Mucosa of descending colon (tissue), 3 donors: Measurements from ENCODE around the gene ONECUT2. TPM values are rescaled to one million over a fixed set of nuclear protein-coding genes. Genes with fewer than 3 reads are reported as not detected.

Source experiments
- ATAC-seq: fragments of 200-7000 bp; cut with Tn5 transposase; one replicate; pipeline ENCODE4 v1.9.1; 2020; ENCODE audit warnings: mild to moderate bottlenecking, moderate library complexity
- DNase-seq, 3 donors: peaks; one replicate each; pipeline ENCODE4 v3.0.0-alpha.2; 2020
- H3K36me3 ChIP-seq: fragments of 200-600 bp; one replicate; pipeline ENCODE4 v1.8.0; 2021; ENCODE audit warnings: low read depth, mild to moderate bottlenecking
- H3K4me1 ChIP-seq: fragments of 200-600 bp; one replicate; pipeline ENCODE4 v1.8.0; 2021; ENCODE audit warnings: low read depth, mild to moderate bottlenecking
- H3K4me3 ChIP-seq: fragments of 200-600 bp; one replicate; pipeline ENCODE4 v1.8.0; 2021; ENCODE audit warnings: mild to moderate bottlenecking
- H3K9me3 ChIP-seq: fragments of 200-600 bp; one replicate; pipeline ENCODE4 v1.8.0; 2021; ENCODE audit warnings: mild to moderate bottlenecking
- intact Hi-C, 2 donors: fragments of 100-400 bp; cut with DNase I in 1 of 2; cut with micrococcal nuclease in 1 of 2; formaldehyde crosslinking; loops; one replicate each; pipeline versions ENCODE4 v1.11.0 to v1.11.1; 2022; cut with DNase I, micrococcal nuclease
- total RNA-seq, 3 donors: library from RNA; stranded (reverse); fragmentation: NEBNext Ultra II Directional in 2 of 3; extraction: Animal tissue kit (Norgen Biotek cat#: 25700) in 2 of 3; gene quantifications; one replicate each; pipeline versions ENCODE4 v1.2.1 to v1.2.4, GENCODE V29; 2021 to 2023
- TF ChIP-seq, protein P1 (sequence below): fragments of 200-600 bp; IDR thresholded peaks from one replicate; pipeline ENCODE4 v1.8.0; 2022; ENCODE audit warnings: antibody characterized with exemption, mild to moderate bottlenecking
- donor health status: DM: no; HTN: no; CAD: no; lungs with moderate emphysema.
- donor health status: DM: no; HTN: no; CAD: no.
- donor health status: DM: no; HTN: yes; CAD: no.

ONECUT2 gene
- total RNA-seq, 3 donors from 2014 or later, result 0.06 to 0.87 (median 0.14) TPM

DNA sequence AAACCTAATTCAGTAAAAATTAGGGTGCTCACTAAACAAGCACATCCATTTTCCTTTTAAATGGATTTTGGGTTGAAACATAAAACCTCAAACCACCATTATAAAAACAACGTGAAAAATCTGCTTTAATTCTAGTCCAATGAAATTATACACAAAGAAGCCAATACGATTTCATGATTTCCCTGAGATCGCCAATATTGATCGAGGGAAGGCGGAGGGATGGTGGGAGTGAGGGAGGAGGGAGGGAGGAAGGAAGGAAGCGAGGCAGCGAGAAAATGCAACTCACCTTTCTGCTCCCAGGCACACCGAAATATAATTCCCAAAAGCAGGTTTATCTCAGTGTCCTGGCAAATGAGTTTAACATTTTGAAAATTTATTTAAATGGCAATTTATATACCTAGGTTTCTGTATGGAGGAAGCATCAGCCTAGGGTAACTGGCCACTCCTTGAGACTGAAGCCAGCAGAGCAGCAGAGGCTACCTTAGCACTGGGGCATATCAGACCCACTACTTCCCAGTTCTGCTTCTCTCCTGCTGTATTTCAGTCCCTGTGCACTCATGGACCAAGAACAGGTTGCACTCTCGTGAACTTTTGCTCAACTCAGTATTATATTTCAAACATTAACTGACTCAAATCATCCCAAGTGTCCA is 2.3 kb upstream of the ONECUT2 start:
- Histone ChIP-seq H3K36me3 (no peaks in the 10 kb centered on the region), H3K4me3 (no peak overlapping the region), H3K4me1 (peaks cover 12% of the 10 kb centered on the region), H3K9me3 (no peaks in the 10 kb centered on the region)
- no peak for DNase-seq
- no peak for ATAC-seq
- intact Hi-C loops, result no loop called here
- TF ChIP-seq, protein P1, sequence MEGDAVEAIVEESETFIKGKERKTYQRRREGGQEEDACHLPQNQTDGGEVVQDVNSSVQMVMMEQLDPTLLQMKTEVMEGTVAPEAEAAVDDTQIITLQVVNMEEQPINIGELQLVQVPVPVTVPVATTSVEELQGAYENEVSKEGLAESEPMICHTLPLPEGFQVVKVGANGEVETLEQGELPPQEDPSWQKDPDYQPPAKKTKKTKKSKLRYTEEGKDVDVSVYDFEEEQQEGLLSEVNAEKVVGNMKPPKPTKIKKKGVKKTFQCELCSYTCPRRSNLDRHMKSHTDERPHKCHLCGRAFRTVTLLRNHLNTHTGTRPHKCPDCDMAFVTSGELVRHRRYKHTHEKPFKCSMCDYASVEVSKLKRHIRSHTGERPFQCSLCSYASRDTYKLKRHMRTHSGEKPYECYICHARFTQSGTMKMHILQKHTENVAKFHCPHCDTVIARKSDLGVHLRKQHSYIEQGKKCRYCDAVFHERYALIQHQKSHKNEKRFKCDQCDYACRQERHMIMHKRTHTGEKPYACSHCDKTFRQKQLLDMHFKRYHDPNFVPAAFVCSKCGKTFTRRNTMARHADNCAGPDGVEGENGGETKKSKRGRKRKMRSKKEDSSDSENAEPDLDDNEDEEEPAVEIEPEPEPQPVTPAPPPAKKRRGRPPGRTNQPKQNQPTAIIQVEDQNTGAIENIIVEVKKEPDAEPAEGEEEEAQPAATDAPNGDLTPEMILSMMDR, result no peak

DNA sequence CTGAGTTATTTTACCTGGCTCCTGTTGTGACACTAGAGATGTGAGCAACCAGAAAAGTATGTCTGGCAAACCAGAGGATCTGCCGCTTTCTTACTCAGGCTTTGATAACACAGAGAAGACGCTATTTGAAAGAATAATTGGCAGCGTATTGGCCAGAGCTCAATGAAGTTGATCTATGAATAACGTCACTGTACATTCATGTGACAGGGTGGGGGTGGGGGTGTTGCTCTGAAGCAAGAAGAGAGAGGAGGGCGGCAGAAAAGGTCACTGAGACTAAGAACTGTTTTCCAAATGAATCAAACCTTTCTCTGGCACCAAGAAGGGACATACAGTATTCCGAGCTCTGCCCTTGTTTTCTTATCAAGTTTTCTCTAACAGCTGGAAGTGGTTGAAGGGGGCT is 1.7 kb upstream of the ONECUT2 start:
- Histone ChIP-seq H3K4me3 (no peak overlapping the region), H3K36me3 (no peaks in the 10 kb centered on the region), H3K4me1 (peaks cover 18% of the 10 kb centered on the region), H3K9me3 (no peaks in the 10 kb centered on the region)
- intact Hi-C loops, result no loop called here
- no peak for DNase-seq
- ATAC-seq, result no peak
- TF ChIP-seq, protein P1, result no peak

DNA sequence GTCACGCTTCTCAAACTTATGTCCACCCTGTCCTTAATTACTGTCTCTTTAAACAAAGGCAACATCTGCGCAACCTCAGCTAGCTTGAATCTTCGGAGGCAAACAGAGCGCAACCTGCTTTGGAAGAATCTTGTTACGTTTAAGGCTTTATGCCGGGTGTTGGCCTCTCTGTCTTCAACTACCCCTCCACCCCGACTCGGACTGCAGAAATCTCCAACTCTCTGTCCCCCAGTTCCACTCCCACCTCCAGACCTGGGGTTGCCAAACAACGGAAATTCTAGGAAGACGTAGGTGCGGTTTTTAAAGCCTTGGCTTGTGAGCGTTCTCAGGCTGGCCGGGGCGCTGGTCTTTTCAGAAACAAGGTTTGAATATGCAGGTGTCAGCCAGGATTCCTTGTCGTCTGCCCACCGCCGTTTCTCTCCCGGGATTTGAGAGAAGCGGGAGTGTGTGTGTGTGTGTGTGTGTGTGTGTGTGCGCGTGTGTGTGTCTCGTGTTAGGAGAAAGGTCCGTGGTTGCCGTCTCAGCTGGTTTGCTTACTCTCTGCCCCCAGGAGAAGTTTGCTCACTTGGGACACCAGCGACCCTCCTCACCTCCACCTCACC is 1.1 kb upstream of the ONECUT2 start:
- H3K4me3 ChIP-seq, result no peak overlapping the region
- H3K36me3 ChIP-seq, result no peaks in the 10 kb centered on the region
- intact Hi-C loops, result no loop called here
- ATAC-seq (no peak), DNase-seq (no peak)
- TF ChIP-seq, protein P1, result no peak
- H3K4me1 ChIP-seq, result peaks cover 19% of the 10 kb centered on the region
- no peaks in the 10 kb centered on the region for H3K9me3 ChIP-seq

DNA sequence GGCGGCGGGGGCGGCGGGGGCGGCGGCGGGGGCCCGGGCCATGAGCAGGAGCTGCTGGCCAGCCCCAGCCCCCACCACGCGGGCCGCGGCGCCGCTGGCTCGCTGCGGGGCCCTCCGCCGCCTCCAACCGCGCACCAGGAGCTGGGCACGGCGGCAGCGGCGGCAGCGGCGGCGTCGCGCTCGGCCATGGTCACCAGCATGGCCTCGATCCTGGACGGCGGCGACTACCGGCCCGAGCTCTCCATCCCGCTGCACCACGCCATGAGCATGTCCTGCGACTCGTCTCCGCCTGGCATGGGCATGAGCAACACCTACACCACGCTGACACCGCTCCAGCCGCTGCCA is 644 bp downstream of the ONECUT2 start:
- TF ChIP-seq, protein P1, result no peak
- ATAC-seq, result no peak
- Histone ChIP-seq H3K4me1 (peaks cover 19% of the 10 kb centered on the region), H3K4me3 (no peak overlapping the region), H3K9me3 (no peaks in the 10 kb centered on the region), H3K36me3 (no peaks in the 10 kb centered on the region)
- intact Hi-C loops, result no loop called here
- DNase-seq, result no peak

DNA sequence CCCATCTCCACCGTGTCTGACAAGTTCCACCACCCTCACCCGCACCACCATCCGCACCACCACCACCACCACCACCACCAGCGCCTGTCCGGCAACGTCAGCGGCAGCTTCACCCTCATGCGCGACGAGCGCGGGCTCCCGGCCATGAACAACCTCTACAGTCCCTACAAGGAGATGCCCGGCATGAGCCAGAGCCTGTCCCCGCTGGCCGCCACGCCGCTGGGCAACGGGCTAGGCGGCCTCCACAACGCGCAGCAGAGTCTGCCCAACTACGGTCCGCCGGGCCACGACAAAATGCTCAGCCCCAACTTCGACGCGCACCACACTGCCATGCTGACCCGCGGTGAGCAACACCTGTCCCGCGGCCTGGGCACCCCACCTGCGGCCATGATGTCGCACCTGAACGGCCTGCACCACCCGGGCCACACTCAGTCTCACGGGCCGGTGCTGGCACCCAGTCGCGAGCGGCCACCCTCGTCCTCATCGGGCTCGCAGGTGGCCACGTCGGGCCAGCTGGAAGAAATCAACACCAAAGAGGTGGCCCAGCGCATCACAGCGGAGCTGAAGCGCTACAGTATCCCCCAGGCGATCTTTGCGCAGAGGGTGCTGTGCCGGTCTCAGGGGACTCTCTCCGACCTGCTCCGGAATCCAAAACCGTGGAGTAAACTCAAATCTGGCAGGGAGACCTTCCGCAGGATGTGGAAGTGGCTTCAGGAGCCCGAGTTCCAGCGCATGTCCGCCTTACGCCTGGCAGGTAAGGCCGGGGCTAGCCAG is 1.2 kb downstream of the ONECUT2 start:
- ATAC-seq (no peak), DNase-seq (peak in 1 of 3 donors; percentile 50)
- Histone ChIP-seq H3K4me3 (no peak overlapping the region), H3K4me1 (peaks cover 19% of the 10 kb centered on the region), H3K9me3 (no peaks in the 10 kb centered on the region), H3K36me3 (no peaks in the 10 kb centered on the region)
- intact Hi-C loops, result no loop called here
- TF ChIP-seq, protein P1, result no peak
